VCaP (cell line): ENCODE measurements around the gene COQ8A.
"Not testable (repeated sequence)": the region's sequence is repeated elsewhere in the genome, so short reads cannot be mapped to it uniquely, and the experiment has no call there.

Source experiments
- H3K27ac ChIP-seq: fragments of 450-650 bp; 2 replicates; pipeline ENCODE4 v1.5.1; 2017
- CTCF ChIP-seq: fragments of 450-650 bp; conservative IDR thresholded peaks from 2 replicates; pipeline ENCODE4 v1.5.1; 2017; ENCODE audit warnings: mild to moderate bottlenecking, moderate library complexity

The COQ8A gene

GRCh38 chr1:226952118-226952441, 12.0 kb downstream of the COQ8A start:
- H3K27ac ChIP-seq, result no peak overlapping the region; the same call in 1 of the 2 replicates
- TF ChIP-seq CTCF, result no peak

- TF ChIP-seq CTCF, result no peak
- H3K27ac ChIP-seq, result no peak overlapping the region
These were observed 13.2 kb downstream of the COQ8A start for GRCh38 chr1:226953175-226953800.

- no peak overlapping the region for H3K27ac ChIP-seq
- no peak for TF ChIP-seq CTCF
These were observed 14.2 kb downstream of the COQ8A start for GRCh38 chr1:226954337-226954736.

GRCh38 chr1:226954777-226955176, 14.7 kb downstream of the COQ8A start:
- H3K27ac ChIP-seq, result no peak overlapping the region
- TF ChIP-seq CTCF, result no peak

- not testable (repeated sequence) for H3K27ac ChIP-seq
These were observed 15.8 kb downstream of the COQ8A start for GRCh38 chr1:226955857-226956256.

- no peak overlapping the region for H3K27ac ChIP-seq
- no peak for TF ChIP-seq CTCF
These were observed 17.0 kb downstream of the COQ8A start for GRCh38 chr1:226956942-226957713.

- H3K27ac ChIP-seq, result no peak overlapping the region
These were observed 17.6 kb downstream of the COQ8A start for GRCh38 chr1:226957714-226958113.

More at GRCh38 chr1:226957714-226958113, 17.6 kb downstream of the COQ8A start:
- no peak for TF ChIP-seq CTCF
